ENCODE results near the gene PRRC2B. TPM values are rescaled to one million over a fixed set of nuclear protein-coding genes. Genes with fewer than 3 reads are reported as not detected.

PRRC2B gene
- total and polyA plus RNA-seq, 2 experiments from 2014 or later, result 30.9 to 53.7 TPM

- H3K9me3 ChIP-seq (ENCODE audit: low read depth), result no peaks in the 10 kb centered on the region
- peaks cover 30% of the 10 kb centered on the region for H3F3A ChIP-seq (ENCODE audit: insufficient read depth)
- H3K79me2 ChIP-seq (ENCODE audit: insufficient read depth), result peaks cover 26% of the 10 kb centered on the region; the same call in 1 of the 2 replicates
- H2AFZ ChIP-seq, result peak overlapping the region; percentile 84
- no peaks in the 10 kb centered on the region for H3K9me2 ChIP-seq (ENCODE audit: insufficient read depth)
- in situ Hi-C loops (cut with MboI), result no loop called here
- H3K36me3 ChIP-seq (ENCODE audit: low read depth), result peaks cover 10% of the 10 kb centered on the region
- H4K20me1 ChIP-seq (ENCODE audit: insufficient read depth), result no peaks in the 10 kb centered on the region
- H3K27me3 ChIP-seq (replicated peaks; ENCODE audit: insufficient read depth), result no peaks in the 10 kb centered on the region
- peak overlapping the region; percentile 80 for H3K4me2 ChIP-seq (ENCODE audit: unreplicated experiment)
- H3K27ac ChIP-seq, result no peak overlapping the region
- peaks cover 9% of the 10 kb centered on the region; the same call in 1 of the 2 replicates for H3K4me1 ChIP-seq (ENCODE audit: insufficient read depth)
- peak; percentile 74 for DNase-seq
- H3K4me3 ChIP-seq, result peak overlapping the region; percentile 78
- 4 to 5% methylated on average over 31 to 32 of the region's 32 CpGs for WGBS, 2 experiments (ENCODE audit: low coverage in 1 of 2, low lambda C conversion rate in 2 of 2, missing lambda C conversion rate in 2 of 2)
- TF ChIP-seq EZH2phosphoT487 (IDR thresholded peaks at IDR 0.05; ENCODE audit: insufficient read depth, low read depth), result no peak
- no peak for TF ChIP-seq EZH2 (IDR thresholded peaks at IDR 0.05; ENCODE audit: insufficient read depth, poor library complexity, severe bottlenecking)
- peak overlapping the region; percentile 74 for H3K9ac ChIP-seq
These were observed 110.0 kb downstream of the PRRC2B start for GRCh38 chr9:131503626-131504465.

GRCh38 chr9:131505012-131505411 lies 111.1 kb downstream of the PRRC2B start:
- in situ Hi-C loops (cut with MboI), result no loop called here
- Histone ChIP-seq H3F3A (ENCODE audit: insufficient read depth) (peaks cover 18% of the 10 kb centered on the region), H4K20me1 (ENCODE audit: insufficient read depth) (no peaks in the 10 kb centered on the region), H3K36me3 (ENCODE audit: low read depth) (no peaks in the 10 kb centered on the region; the same call in none of the 2 replicates), H3K9me2 (ENCODE audit: insufficient read depth) (no peaks in the 10 kb centered on the region), H3K4me2 (ENCODE audit: unreplicated experiment) (no peak overlapping the region), H3K4me3 (no peak overlapping the region), H3K9ac (no peak overlapping the region), H3K4me1 (ENCODE audit: insufficient read depth) (peaks cover 9% of the 10 kb centered on the region; the same call in 1 of the 2 replicates), H2AFZ (no peak overlapping the region), H3K9me3 (ENCODE audit: low read depth) (no peaks in the 10 kb centered on the region), H3K27ac (no peak overlapping the region), H3K27me3 (replicated peaks; ENCODE audit: insufficient read depth) (no peaks in the 10 kb centered on the region), H3K79me2 (ENCODE audit: insufficient read depth) (peaks cover 26% of the 10 kb centered on the region; the same call in 1 of the 2 replicates)
- no peak for DNase-seq
- TF ChIP-seq EZH2 (IDR thresholded peaks at IDR 0.05; ENCODE audit: insufficient read depth, poor library complexity, severe bottlenecking), result no peak
- no peak for TF ChIP-seq EZH2phosphoT487 (IDR thresholded peaks at IDR 0.05; ENCODE audit: insufficient read depth, low read depth)
- whole genome bisulfite sequencing, 2 experiments (ENCODE audit: low coverage in 1 of 2, low lambda C conversion rate in 2 of 2, missing lambda C conversion rate in 2 of 2), result 92 to 94% methylated on average over 8 of the region's 8 CpGs

GRCh38 chr9:131511416-131511815 lies 117.5 kb downstream of the PRRC2B start:
- TF ChIP-seq EZH2phosphoT487 (IDR thresholded peaks at IDR 0.05; ENCODE audit: insufficient read depth, low read depth) (no peak), EZH2 (IDR thresholded peaks at IDR 0.05; ENCODE audit: insufficient read depth, poor library complexity, severe bottlenecking) (no peak)
- DNase-seq, result no peak
- in situ Hi-C loops (cut with MboI), result no loop called here
- Histone ChIP-seq H3K27me3 (replicated peaks; ENCODE audit: insufficient read depth) (no peaks in the 10 kb centered on the region), H3K79me2 (ENCODE audit: insufficient read depth) (peaks cover 1% of the 10 kb centered on the region; the same call in 1 of the 2 replicates), H3K36me3 (ENCODE audit: low read depth) (no peaks in the 10 kb centered on the region; the same call in 1 of the 2 replicates), H3K4me2 (ENCODE audit: unreplicated experiment) (no peak overlapping the region), H2AFZ (no peak overlapping the region), H3K9me2 (ENCODE audit: insufficient read depth) (no peaks in the 10 kb centered on the region), H3F3A (ENCODE audit: insufficient read depth) (no peaks in the 10 kb centered on the region), H3K9me3 (ENCODE audit: low read depth) (no peaks in the 10 kb centered on the region), H3K27ac (no peak overlapping the region), H3K9ac (no peak overlapping the region), H3K4me3 (no peak overlapping the region), H4K20me1 (ENCODE audit: insufficient read depth) (no peaks in the 10 kb centered on the region), H3K4me1 (ENCODE audit: insufficient read depth) (no peaks in the 10 kb centered on the region)
- WGBS, 2 experiments (ENCODE audit: low coverage in 1 of 2, low lambda C conversion rate in 2 of 2, missing lambda C conversion rate in 2 of 2), result 87 to 88% methylated on average over 7 of the region's 7 CpGs

- no peaks in the 10 kb centered on the region for H3F3A ChIP-seq (ENCODE audit: insufficient read depth)
- H3K36me3 ChIP-seq (ENCODE audit: low read depth), result no peaks in the 10 kb centered on the region; the same call in 1 of the 2 replicates
- in situ Hi-C loops (cut with MboI), result no loop called here
- H3K9me3 ChIP-seq (ENCODE audit: low read depth), result no peaks in the 10 kb centered on the region
- H3K4me1 ChIP-seq (ENCODE audit: insufficient read depth), result no peaks in the 10 kb centered on the region
- TF ChIP-seq EZH2 (IDR thresholded peaks at IDR 0.05; ENCODE audit: insufficient read depth, poor library complexity, severe bottlenecking) (no peak), EZH2phosphoT487 (IDR thresholded peaks at IDR 0.05; ENCODE audit: insufficient read depth, low read depth) (no peak)
- WGBS, 2 experiments (ENCODE audit: low coverage in 1 of 2, low lambda C conversion rate in 2 of 2, missing lambda C conversion rate in 2 of 2), result 93 to 94% methylated on average over 6 of the region's 6 CpGs
- no peaks in the 10 kb centered on the region for H3K9me2 ChIP-seq (ENCODE audit: insufficient read depth)
- no peak overlapping the region for H2AFZ ChIP-seq
- no peaks in the 10 kb centered on the region for H3K79me2 ChIP-seq (ENCODE audit: insufficient read depth)
- H3K4me3 ChIP-seq, result no peak overlapping the region
- H3K27ac ChIP-seq, result no peak overlapping the region
- no peak for DNase-seq
- no peaks in the 10 kb centered on the region for H3K27me3 ChIP-seq (replicated peaks; ENCODE audit: insufficient read depth)
- no peak overlapping the region for H3K4me2 ChIP-seq (ENCODE audit: unreplicated experiment)
- H3K9ac ChIP-seq, result no peak overlapping the region
- no peaks in the 10 kb centered on the region for H4K20me1 ChIP-seq (ENCODE audit: insufficient read depth)
These were observed 118.0 kb downstream of the PRRC2B start for GRCh38 chr9:131511880-131512279.
